Measurements from ENCODE around the gene SRRM3. TPM values are rescaled to one million over a fixed set of nuclear protein-coding genes. Genes with fewer than 3 reads are reported as not detected.

SRRM3 gene
- polyA plus RNA-seq, 1 donor from 2014 or later, result 34.9 TPM

GRCh38 chr7:76265299-76265698 lies 63.6 kb downstream of the SRRM3 start:
- H3K4me3 ChIP-seq (ENCODE audit: low read length), result no peak overlapping the region
- no peak overlapping the region for H2AFZ ChIP-seq (ENCODE audit: low read depth, low read length)
- H3F3A ChIP-seq (ENCODE audit: insufficient read depth, low read length, poor library complexity, severe bottlenecking), result no peaks in the 10 kb centered on the region
- TF ChIP-seq EZH2 (IDR thresholded peaks at IDR 0.05; ENCODE audit: borderline replicate concordance, insufficient read depth, low read length, poor library complexity, severe bottlenecking) (no peak), TAF1 (IDR thresholded peaks at IDR 0.05; ENCODE audit: low read depth) (no peak), SMC3 (conservative IDR thresholded peaks at IDR 0.05; ENCODE audit: poor library complexity) (no peak), RAD21 (conservative IDR thresholded peaks at IDR 0.05) (no peak), MXI1 (conservative IDR thresholded peaks at IDR 0.05; ENCODE audit: poor library complexity, severe bottlenecking) (no peak), POLR2AphosphoS5 (IDR thresholded peaks at IDR 0.05) (no peak), EP300 (conservative IDR thresholded peaks at IDR 0.05; ENCODE audit: poor library complexity, severe bottlenecking) (no peak), REST (IDR thresholded peaks at IDR 0.05; ENCODE audit: borderline replicate concordance) (no peak), CTCF (IDR thresholded peaks at IDR 0.05; ENCODE audit: poor library complexity, severe bottlenecking) (no peak)
- H3K27me3 ChIP-seq (ENCODE audit: insufficient read depth, low read depth, low read length), result peaks cover 20% of the 10 kb centered on the region
- H3K9me2 ChIP-seq (ENCODE audit: insufficient read depth, low read length), result no peaks in the 10 kb centered on the region
- no peaks in the 10 kb centered on the region for H3K79me2 ChIP-seq (replicated peaks; ENCODE audit: insufficient read depth, low read length)
- H3K4me2 ChIP-seq (ENCODE audit: low read length), result no peak overlapping the region
- H3K9ac ChIP-seq (ENCODE audit: low read length), result no peak overlapping the region
- no peak overlapping the region for H3K27ac ChIP-seq (ENCODE audit: low read length)
- no peaks in the 10 kb centered on the region for H4K20me1 ChIP-seq (ENCODE audit: insufficient read depth)
- no peaks in the 10 kb centered on the region for H3K36me3 ChIP-seq (ENCODE audit: insufficient read depth, low read length)
- no peaks in the 10 kb centered on the region for H3K9me3 ChIP-seq (ENCODE audit: low read length)

DNA sequence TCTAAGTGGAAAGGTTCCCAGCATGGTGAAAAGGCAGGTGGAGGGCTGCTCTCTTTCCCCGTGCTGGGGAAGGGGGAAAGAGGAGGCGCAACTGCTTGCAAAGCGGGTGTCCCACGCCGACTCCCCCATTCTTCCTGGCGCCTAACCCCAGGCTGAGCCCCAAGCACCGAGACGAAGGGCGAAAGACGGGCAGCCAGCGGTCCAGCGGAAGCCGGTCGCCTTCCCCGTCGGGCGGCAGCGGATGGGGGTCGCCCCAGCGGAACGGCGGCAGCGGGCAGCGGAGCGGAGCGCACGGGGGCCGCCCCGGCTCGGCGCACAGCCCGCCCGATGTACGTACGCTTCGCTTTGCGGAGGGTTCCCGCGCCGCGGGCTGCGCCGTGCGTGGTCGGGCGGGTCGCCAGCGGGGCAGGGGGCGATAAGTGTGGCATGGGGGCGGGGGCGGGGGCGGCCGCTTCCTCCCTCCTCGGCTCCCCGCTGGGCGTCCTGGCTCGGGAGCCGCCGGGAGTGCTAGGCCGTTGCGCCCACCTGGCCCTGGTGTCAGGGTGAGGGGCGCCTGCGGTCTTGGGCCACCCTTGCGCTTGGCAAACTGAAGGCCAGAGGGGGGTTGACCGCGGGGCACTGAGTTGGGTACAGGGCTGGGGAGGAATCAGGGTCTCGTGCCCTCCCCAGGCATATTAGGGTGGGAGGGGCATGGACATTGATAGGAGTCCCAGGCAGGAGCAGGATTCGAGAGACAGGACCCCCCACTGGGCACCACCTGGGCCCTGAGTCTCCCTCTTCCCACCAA lies 65.6 kb downstream of the SRRM3 start:
- no peaks in the 10 kb centered on the region for H4K20me1 ChIP-seq (ENCODE audit: insufficient read depth)
- H3K9me2 ChIP-seq (ENCODE audit: insufficient read depth, low read length), result no peaks in the 10 kb centered on the region
- H3K4me2 ChIP-seq (ENCODE audit: low read length), result no peak overlapping the region
- H3F3A ChIP-seq (ENCODE audit: insufficient read depth, low read length, poor library complexity, severe bottlenecking), result no peaks in the 10 kb centered on the region
- H3K9ac ChIP-seq (ENCODE audit: low read length), result no peak overlapping the region
- no peak overlapping the region for H3K4me3 ChIP-seq (ENCODE audit: low read length)
- H3K36me3 ChIP-seq (ENCODE audit: insufficient read depth, low read length), result no peaks in the 10 kb centered on the region
- H3K27me3 ChIP-seq (ENCODE audit: insufficient read depth, low read depth, low read length), result peaks cover 20% of the 10 kb centered on the region
- H3K9me3 ChIP-seq (ENCODE audit: low read length), result no peaks in the 10 kb centered on the region
- no peak overlapping the region for H2AFZ ChIP-seq (ENCODE audit: low read depth, low read length)
- TF ChIP-seq TAF1 (IDR thresholded peaks at IDR 0.05; ENCODE audit: low read depth) (no peak), SMC3 (conservative IDR thresholded peaks at IDR 0.05; ENCODE audit: poor library complexity) (no peak), POLR2AphosphoS5 (IDR thresholded peaks at IDR 0.05) (no peak), RAD21 (conservative IDR thresholded peaks at IDR 0.05) (no peak), REST (IDR thresholded peaks at IDR 0.05; ENCODE audit: borderline replicate concordance) (no peak)
- no peaks in the 10 kb centered on the region for H3K79me2 ChIP-seq (replicated peaks; ENCODE audit: insufficient read depth, low read length)
- H3K27ac ChIP-seq (ENCODE audit: low read length), result no peak overlapping the region

All from neural cell (in vitro differentiated cells).